Neural progenitor cell (in vitro differentiated cells): ENCODE results near the gene WDR45B.

ENCODE experiments used
- CTCF ChIP-seq: fragments of 200-600 bp; sonication (generic); IDR thresholded peaks from 2 replicates; pipeline ENCODE4 v1.5.1; 2017; ENCODE audit warnings: antibody characterized with exemption, mild to moderate bottlenecking
- EZH2 ChIP-seq: fragments of 200-600 bp; sonication (generic); IDR thresholded peaks from 2 replicates; pipeline ENCODE4 v1.6.1; 2017; ENCODE audit warnings: antibody characterized with exemption, mild to moderate bottlenecking, moderate library complexity
- EZH2phosphoT487 ChIP-seq: fragments of 200-600 bp; sonication (generic); IDR thresholded peaks from 2 replicates; pipeline ENCODE4 v1.6.1; 2017; ENCODE audit warnings: antibody characterized with exemption

GRCh38 chr17:82565551-82565950 lies 82.7 kb downstream of the WDR45B start:
- no peak for TF ChIP-seq CTCF
- TF ChIP-seq EZH2 = no peak
- no peak for TF ChIP-seq EZH2phosphoT487
